ENCODE data around the gene OR4C45.
"Not testable (repeated sequence)": the region's sequence is repeated elsewhere in the genome, so short reads cannot be mapped to it uniquely, and the experiment has no call there.

The OR4C45 gene

GRCh38 chr11:50032574-50032973 lies at the start of gene OR4C45:
Gene OR4C45 (plus strand): TSS chr11:50032874.
- no peaks in the 10 kb centered on the region for H3K79me2 ChIP-seq (ENCODE audit: insufficient read depth, low read length)
- no peaks in the 10 kb centered on the region for H3K9me2 ChIP-seq (replicated peaks; ENCODE audit: low read depth, low read length)
- TF ChIP-seq CTCF (conservative IDR thresholded peaks at IDR 0.05; ENCODE audit: low read length) (no peak), EZH2phosphoT487 (IDR thresholded peaks at IDR 0.05; ENCODE audit: borderline replicate concordance) (no peak)
- no peak within 1 kb of the TSS for H3K9ac ChIP-seq (ENCODE audit: low read depth, low read length, poor library complexity, severe bottlenecking)
- no peaks in the 10 kb centered on the region for H4K20me1 ChIP-seq (ENCODE audit: insufficient read depth, low read length, poor library complexity, severe bottlenecking)
- H3K4me3 ChIP-seq (ENCODE audit: low read length, poor library complexity, severe bottlenecking), result no peak within 1 kb of the TSS
- no peak within 1 kb of the TSS for H2AFZ ChIP-seq (ENCODE audit: low read length)
- H3K9me3 ChIP-seq (ENCODE audit: insufficient read depth, low read depth, low read length), result no peaks in the 10 kb centered on the region
- no peaks in the 10 kb centered on the region for H3K4me1 ChIP-seq (ENCODE audit: insufficient read depth, low read length, poor library complexity, severe bottlenecking)
- no peaks in the 10 kb centered on the region for H3K27me3 ChIP-seq (ENCODE audit: insufficient read depth, low read length, poor library complexity, severe bottlenecking)
- no peaks in the 10 kb centered on the region for H3K36me3 ChIP-seq (ENCODE audit: insufficient read depth, low read length)
- H3F3A ChIP-seq (ENCODE audit: low read depth), result no peaks in the 10 kb centered on the region
- no peak within 1 kb of the TSS for H3K4me2 ChIP-seq (ENCODE audit: low read depth, low read length, poor library complexity, severe bottlenecking)

- H3K79me2 ChIP-seq (ENCODE audit: insufficient read depth, low read length), result no peaks in the 10 kb centered on the region
- H3K4me1 ChIP-seq (ENCODE audit: insufficient read depth, low read length, poor library complexity, severe bottlenecking), result no peaks in the 10 kb centered on the region
- no peaks in the 10 kb centered on the region for H3K9me2 ChIP-seq (replicated peaks; ENCODE audit: low read depth, low read length)
- no peak overlapping the region for H3K9ac ChIP-seq (ENCODE audit: low read depth, low read length, poor library complexity, severe bottlenecking)
- H3K27me3 ChIP-seq (ENCODE audit: insufficient read depth, low read length, poor library complexity, severe bottlenecking), result no peaks in the 10 kb centered on the region
- no peak overlapping the region for H2AFZ ChIP-seq (ENCODE audit: low read length)
- no peak overlapping the region for H3K4me2 ChIP-seq (ENCODE audit: low read depth, low read length, poor library complexity, severe bottlenecking)
- no peaks in the 10 kb centered on the region for H3F3A ChIP-seq (ENCODE audit: low read depth)
- H3K36me3 ChIP-seq (ENCODE audit: insufficient read depth, low read length), result no peaks in the 10 kb centered on the region
- TF ChIP-seq CTCF (conservative IDR thresholded peaks at IDR 0.05; ENCODE audit: low read length) (peak; percentile 79), EZH2phosphoT487 (IDR thresholded peaks at IDR 0.05; ENCODE audit: borderline replicate concordance) (no peak)
- no peak overlapping the region for H3K4me3 ChIP-seq (ENCODE audit: low read length, poor library complexity, severe bottlenecking)
- no peaks in the 10 kb centered on the region for H3K9me3 ChIP-seq (ENCODE audit: insufficient read depth, low read depth, low read length)
- no peaks in the 10 kb centered on the region for H4K20me1 ChIP-seq (ENCODE audit: insufficient read depth, low read length, poor library complexity, severe bottlenecking)
Measured at GRCh38 chr11:49995565-49995964, 37.1 kb upstream of the OR4C45 start.

- TF ChIP-seq EZH2phosphoT487 (IDR thresholded peaks at IDR 0.05; ENCODE audit: borderline replicate concordance) (no peak), CTCF (conservative IDR thresholded peaks at IDR 0.05; ENCODE audit: low read length) (no peak)
- no peaks in the 10 kb centered on the region for H3F3A ChIP-seq (ENCODE audit: low read depth)
Measured at GRCh38 chr11:50030193-50030592, 2.5 kb upstream of the OR4C45 start.

GRCh38 chr11:50036239-50036638 lies 3.6 kb downstream of the OR4C45 start:
- H2AFZ ChIP-seq (ENCODE audit: low read length); H3K9ac ChIP-seq (ENCODE audit: low read depth, low read length, poor library complexity, severe bottlenecking); H3K4me2 ChIP-seq (ENCODE audit: low read depth, low read length, poor library complexity, severe bottlenecking); H3K4me1 ChIP-seq (ENCODE audit: insufficient read depth, low read length, poor library complexity, severe bottlenecking); H4K20me1 ChIP-seq (ENCODE audit: insufficient read depth, low read length, poor library complexity, severe bottlenecking); H3K4me3 ChIP-seq (ENCODE audit: low read length, poor library complexity, severe bottlenecking); H3K79me2 ChIP-seq (ENCODE audit: insufficient read depth, low read length); H3F3A ChIP-seq (ENCODE audit: low read depth); H3K9me3 ChIP-seq (ENCODE audit: insufficient read depth, low read depth, low read length); H3K27me3 ChIP-seq (ENCODE audit: insufficient read depth, low read length, poor library complexity, severe bottlenecking); H3K9me2 ChIP-seq (replicated peaks; ENCODE audit: low read depth, low read length); H3K36me3 ChIP-seq (ENCODE audit: insufficient read depth, low read length): not testable (repeated sequence)

More at GRCh38 chr11:50030193-50030592, 2.5 kb upstream of the OR4C45 start:
- Histone ChIP-seq H3K4me1 (ENCODE audit: insufficient read depth, low read length, poor library complexity, severe bottlenecking) (no peaks in the 10 kb centered on the region), H4K20me1 (ENCODE audit: insufficient read depth, low read length, poor library complexity, severe bottlenecking) (no peaks in the 10 kb centered on the region), H3K36me3 (ENCODE audit: insufficient read depth, low read length) (no peaks in the 10 kb centered on the region), H3K9ac (ENCODE audit: low read depth, low read length, poor library complexity, severe bottlenecking) (no peak overlapping the region), H2AFZ (ENCODE audit: low read length) (no peak overlapping the region), H3K27me3 (ENCODE audit: insufficient read depth, low read length, poor library complexity, severe bottlenecking) (no peaks in the 10 kb centered on the region), H3K9me2 (replicated peaks; ENCODE audit: low read depth, low read length) (no peaks in the 10 kb centered on the region), H3K79me2 (ENCODE audit: insufficient read depth, low read length) (no peaks in the 10 kb centered on the region), H3K9me3 (ENCODE audit: insufficient read depth, low read depth, low read length) (no peaks in the 10 kb centered on the region), H3K4me2 (ENCODE audit: low read depth, low read length, poor library complexity, severe bottlenecking) (no peak overlapping the region), H3K4me3 (ENCODE audit: low read length, poor library complexity, severe bottlenecking) (no peak overlapping the region)
